GM18909 (cell line): Measurements from ENCODE around the gene CNTNAP5.

Source experiments
- ATAC-seq: cut with Tn5 transposase; IDR thresholded peaks from one replicate; pipeline ENCODE4 v1.9.1; 2021; ENCODE audit warnings: mild to moderate bottlenecking; ENCODE audit not compliant: unreplicated experiment, poor library complexity

CNTNAP5 gene

DNA sequence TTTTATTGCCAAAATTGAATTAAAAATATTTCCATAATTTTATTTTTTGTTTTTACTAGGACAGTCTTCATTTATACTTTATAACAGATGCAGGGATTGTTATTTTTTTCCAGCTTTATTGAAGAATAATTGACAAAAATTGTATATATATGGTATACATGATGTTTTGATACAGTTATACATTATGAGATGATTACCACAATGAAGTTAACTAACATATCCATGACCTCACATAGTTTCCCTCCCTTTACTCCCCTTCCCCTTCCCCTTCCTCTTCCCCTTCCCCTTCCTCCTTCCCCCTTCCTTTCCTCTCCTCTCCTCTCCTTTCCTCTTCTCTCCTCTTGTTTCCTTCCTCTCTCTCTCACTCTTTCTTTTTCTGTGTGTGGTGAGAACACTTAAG lies 700.1 kb downstream of the CNTNAP5 start:
- no peak for ATAC-seq

- no peak for ATAC-seq
Measured at GRCh38 chr2:124740636-124741035, 715.5 kb downstream of the CNTNAP5 start.

DNA sequence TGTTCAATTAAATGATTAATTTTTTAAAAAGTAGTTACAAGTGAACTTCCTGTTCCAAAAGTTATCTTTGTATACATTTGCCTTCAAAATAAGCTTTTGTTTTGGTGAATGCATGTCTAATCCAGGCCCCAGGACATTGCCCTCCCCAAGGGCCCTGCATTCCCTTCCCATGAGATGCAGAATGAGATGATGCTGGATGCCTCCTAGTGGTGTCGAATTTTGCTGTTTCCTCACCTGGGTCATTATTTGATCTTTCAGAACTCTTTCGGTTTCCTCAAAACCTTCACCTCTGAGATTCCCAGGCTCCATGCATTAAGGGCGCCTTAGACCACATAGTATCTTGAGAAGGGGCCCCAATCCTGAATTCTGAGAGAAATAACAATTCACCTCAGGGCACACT lies 728.8 kb downstream of the CNTNAP5 start:
- no peak for ATAC-seq

- ATAC-seq = no peak
Measured at GRCh38 chr2:124755386-124755785, 730.3 kb downstream of the CNTNAP5 start.

- no peak for ATAC-seq
Measured at GRCh38 chr2:124756048-124756447, 731.0 kb downstream of the CNTNAP5 start.

DNA sequence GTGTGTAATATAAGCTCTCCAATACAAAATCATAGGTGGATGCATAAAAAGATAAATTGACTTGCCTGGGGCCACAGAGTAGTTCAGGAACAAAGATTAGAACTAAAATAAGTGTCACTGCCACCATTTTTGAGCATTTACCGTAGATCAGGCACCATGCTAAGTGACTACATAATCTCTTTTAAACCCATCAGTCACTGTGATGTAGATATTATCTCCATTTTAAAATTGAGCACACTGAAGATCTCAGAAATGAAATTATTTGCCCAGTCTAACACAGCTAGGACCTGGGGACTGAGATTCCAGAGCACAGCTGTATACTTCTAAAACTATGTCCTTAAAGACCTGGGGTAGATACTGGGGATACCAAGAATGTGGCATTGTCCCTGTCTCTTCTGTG lies 737.3 kb downstream of the CNTNAP5 start:
- ATAC-seq = no peak

- ATAC-seq = no peak
Measured at GRCh38 chr2:124763611-124764010, 738.5 kb downstream of the CNTNAP5 start.

GRCh38 chr2:124774781-124775180 lies 749.7 kb downstream of the CNTNAP5 start:
- ATAC-seq = no peak

- no peak for ATAC-seq
Measured at GRCh38 chr2:124776332-124776731, 751.2 kb downstream of the CNTNAP5 start.

- no peak for ATAC-seq
Measured at GRCh38 chr2:124778076-124778475, 753.0 kb downstream of the CNTNAP5 start.

GRCh38 chr2:124796647-124797046 lies 771.6 kb downstream of the CNTNAP5 start:
- no peak for ATAC-seq

- no peak for ATAC-seq
Measured at GRCh38 chr2:124797049-124797448, 772.0 kb downstream of the CNTNAP5 start.

DNA sequence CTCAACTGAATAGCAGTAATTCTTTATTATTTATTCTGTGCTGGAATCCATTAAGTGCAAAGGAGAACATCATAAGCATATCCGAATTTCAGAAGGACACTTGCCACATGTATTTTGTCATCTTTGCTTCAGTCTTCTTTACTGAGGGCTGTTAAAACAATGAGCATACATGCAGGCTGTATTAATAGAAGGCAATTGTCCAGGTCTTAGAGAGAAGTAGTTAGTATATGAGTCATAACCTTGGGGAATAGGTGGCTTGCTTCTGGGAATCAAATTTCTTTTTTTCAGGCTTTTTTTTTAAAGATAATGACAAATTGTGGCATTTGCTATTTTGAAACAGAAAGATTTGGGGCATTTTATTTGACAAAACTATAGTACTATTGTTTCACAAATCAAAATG lies 773.5 kb downstream of the CNTNAP5 start:
- ATAC-seq = no peak

GRCh38 chr2:124804014-124804940 lies 779.2 kb downstream of the CNTNAP5 start:
- ATAC-seq = peak; percentile 60

- peak; percentile 75 for ATAC-seq
Measured at GRCh38 chr2:124805060-124805459, 780.0 kb downstream of the CNTNAP5 start.

DNA sequence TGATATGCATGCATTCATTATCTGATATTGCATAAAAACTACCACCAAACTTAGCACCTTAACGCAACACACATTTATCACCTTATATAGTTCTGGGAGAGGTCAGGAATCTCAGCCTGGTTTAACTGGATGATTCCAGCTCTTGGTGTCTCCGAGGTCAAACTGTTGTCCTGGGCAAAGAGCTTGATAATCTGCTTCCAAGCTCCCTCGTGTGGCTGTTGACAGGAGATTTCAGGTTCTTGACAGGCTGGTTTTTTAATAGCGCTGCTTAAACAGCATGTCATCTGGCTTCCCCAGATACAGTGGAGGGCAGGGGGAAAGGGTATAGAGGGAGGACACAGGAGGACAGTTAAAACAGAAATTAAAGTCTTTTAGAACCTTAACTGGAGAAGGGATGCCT lies 785.0 kb downstream of the CNTNAP5 start:
- ATAC-seq = no peak

GRCh38 chr2:124814968-124815745 lies 790.1 kb downstream of the CNTNAP5 start:
- no peak for ATAC-seq

DNA sequence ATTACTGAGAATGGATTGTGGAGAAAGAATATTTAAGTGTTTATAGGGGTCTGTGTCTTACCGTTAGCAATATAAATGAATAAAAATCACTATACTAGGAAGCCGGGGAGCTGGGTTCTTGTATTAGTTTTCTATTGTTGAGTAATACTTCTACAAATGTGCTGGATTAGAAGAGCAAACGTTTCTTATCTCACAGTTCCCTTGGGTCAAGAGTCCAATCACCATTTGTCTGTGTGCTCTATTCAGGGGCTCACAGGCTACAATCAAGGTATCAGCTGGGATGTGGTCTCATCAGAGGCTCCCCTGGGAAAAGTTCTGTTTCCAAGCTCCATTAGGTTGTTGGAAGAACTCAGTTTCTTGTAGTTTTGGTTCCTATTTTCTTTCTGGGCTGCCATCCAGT lies 790.9 kb downstream of the CNTNAP5 start:
- ATAC-seq = no peak

GRCh38 chr2:124822516-124822915 lies 797.4 kb downstream of the CNTNAP5 start:
- no peak for ATAC-seq

DNA sequence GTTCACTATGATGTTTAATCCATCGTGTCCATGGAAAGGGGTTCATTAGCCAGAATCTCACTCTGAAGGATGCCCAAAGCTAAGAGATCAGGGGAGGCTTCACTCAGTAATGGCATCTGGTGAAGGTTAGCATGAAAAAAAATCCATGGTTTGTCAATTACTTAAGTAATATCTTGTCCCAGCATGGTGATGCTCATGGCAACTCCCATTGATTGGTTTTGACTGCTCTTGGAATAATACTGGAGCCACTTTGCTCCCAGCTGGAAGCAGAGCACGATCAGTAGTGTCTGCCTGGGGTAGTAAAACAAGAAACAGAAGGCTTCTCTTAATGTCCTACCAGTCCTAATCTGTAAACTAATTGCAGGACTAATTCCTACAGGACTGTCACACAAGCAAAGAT lies 799.4 kb downstream of the CNTNAP5 start:
- no peak for ATAC-seq

DNA sequence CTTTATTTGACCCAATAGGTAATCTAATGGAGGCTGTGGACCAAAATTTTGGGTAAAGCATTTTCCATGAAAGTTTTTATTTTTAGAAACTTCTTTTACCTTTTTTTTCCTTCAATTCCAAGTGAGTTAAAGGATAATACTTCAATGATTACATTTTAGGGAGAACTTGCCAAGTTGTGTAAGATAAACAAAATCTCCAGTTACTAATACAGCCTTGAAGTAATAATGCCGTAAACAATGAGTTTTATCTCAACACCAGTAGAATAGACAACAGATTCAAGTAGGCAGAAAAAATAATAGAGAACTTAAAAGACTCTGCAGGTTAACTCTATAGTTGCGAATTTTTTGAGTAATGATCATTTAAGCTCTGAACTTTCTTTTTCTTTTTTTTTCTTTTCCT lies 807.4 kb downstream of the CNTNAP5 start:
- ATAC-seq = no peak
